C4-2B (cell line): ENCODE measurements around the gene CCL3.

Experiments
- H3K27ac ChIP-seq: fragments of 450-650 bp; 2 replicates; pipeline ENCODE4 v1.5.1; 2017
- CTCF ChIP-seq: fragments of 450-650 bp; conservative IDR thresholded peaks from 2 replicates; pipeline ENCODE4 v1.5.1; 2017; ENCODE audit warnings: mild to moderate bottlenecking
- ZFX ChIP-seq: fragments of 450-650 bp; IDR thresholded peaks from 2 replicates; pipeline ENCODE4 v1.6.1; 2017

Gene CCL3

DNA sequence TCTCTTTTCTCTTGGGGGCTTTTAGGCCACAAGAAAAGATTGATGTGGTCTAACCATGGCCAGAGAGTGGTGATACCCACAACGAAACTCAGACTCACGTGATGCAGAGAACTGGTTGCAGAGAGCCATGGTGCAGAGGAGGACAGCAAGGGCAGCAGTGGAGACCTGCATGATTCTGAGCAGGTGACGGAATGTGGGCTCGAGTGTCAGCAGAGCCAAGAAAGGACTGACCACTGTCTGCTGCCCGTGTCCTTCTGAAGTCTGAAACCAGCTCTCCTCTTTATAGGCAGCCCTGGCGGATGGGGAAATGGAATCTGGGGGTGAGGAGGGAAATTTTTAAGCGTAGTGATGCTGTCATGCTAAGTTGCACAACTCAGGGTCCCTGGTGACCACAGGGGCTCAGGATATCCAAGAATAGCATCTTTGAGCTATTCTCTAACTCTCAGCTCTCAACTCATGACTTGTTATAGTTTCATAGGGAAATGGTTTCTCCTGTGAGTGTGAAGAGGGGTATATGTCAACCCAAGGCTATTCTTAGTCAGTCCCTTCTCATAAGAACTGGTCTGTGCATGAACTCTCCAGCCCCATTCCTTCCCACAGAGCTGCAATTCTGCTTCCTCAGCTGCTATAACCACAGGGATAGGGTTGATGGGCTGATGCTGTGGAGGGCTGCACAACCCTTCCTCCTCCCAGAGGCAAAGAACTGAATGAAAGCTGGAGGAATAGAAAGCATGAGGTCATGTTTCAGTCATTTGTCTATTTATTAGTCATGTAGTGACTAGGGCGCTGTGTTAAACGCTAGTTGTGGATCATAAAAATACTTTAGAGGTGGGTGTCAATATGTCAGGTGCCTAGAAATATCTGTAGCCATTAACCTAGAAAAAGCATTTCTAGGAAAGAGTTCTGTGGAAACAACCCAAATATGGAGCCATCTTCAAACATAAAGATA is at the start of gene CCL3:
Gene CCL3 (minus strand): TSS at position 256 of the 949 bp plus-strand sequence. CDS start 85 bp downstream, at position 171.
- TF ChIP-seq CTCF: no peak
- TF ChIP-seq ZFX: no peak
- H3K27ac ChIP-seq: no peak within 1 kb of the TSS

GRCh38 chr17:36136439-36136838 is 46.5 kb upstream of the CCL3 start:
- TF ChIP-seq ZFX (no peak), CTCF (no peak)
- H3K27ac ChIP-seq: no peak overlapping the region

- no peak for TF ChIP-seq CTCF
- no peak for TF ChIP-seq ZFX
These were observed 46.1 kb upstream of the CCL3 start for GRCh38 chr17:36136036-36136435.

GRCh38 chr17:36135465-36135864 is 45.5 kb upstream of the CCL3 start:
- H3K27ac ChIP-seq: no peak overlapping the region
- TF ChIP-seq CTCF (no peak), ZFX (no peak)

More at GRCh38 chr17:36136036-36136435, 46.1 kb upstream of the CCL3 start:
- H3K27ac ChIP-seq: no peak overlapping the region

DNA sequence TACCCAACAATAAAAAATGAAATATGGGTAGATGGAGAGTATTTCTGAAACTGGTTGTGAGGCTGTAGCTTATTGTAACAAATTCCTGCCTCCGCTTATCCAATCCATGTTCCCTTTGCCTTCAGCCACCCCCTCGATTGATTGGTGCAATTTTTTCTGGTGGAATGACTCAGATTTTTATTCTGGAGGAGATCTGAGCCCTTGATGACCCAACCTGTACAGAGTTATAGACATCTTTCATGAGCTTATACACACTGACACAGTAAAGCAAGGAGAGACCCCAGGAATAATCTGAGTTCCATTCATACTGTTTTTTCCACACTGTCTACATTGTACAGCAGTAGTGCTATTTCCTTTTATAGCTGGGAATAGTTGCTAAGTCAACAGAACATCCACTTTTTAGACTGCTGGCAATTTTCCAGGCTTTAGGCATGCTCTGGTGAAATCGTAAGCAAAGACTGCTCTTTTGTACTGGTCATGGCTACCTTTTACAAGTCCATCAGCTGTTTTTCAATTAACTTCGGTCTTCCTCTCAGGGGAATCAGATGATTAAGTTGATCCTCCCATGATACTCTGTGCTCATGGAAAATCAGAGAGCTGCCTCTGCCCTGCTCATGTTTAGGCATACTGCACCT is 43.8 kb upstream of the CCL3 start:
- no peak overlapping the region for H3K27ac ChIP-seq
- TF ChIP-seq ZFX (no peak), CTCF (no peak)

DNA sequence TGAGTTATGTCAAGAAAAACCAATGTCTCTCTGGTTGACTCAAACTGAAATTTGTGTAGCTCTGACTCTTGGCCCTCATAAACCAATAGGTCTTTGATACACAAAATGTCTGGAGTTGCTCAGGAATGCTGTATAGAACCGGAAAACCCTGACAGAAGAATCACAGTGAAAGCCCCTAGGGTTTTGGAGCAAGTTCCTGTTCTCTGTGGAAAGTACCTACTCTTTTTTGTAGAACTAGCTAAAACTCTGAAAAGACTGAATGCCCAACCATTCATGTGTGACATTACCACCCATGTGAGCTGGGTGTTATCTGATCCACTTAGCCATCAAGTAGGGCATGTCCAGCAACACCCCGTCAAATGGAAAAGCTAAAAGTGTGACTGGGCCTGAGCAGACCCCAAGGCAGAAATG is 42.5 kb upstream of the CCL3 start:
- H3K27ac ChIP-seq: no peak overlapping the region

More for the DNA sequence above, 42.5 kb upstream of the CCL3 start:
- TF ChIP-seq CTCF: no peak
- no peak for TF ChIP-seq ZFX
